GM21390 (cell line): ENCODE results near the gene FGGY.
"Not testable (repeated sequence)": the region's sequence is repeated elsewhere in the genome, so short reads cannot be mapped to it uniquely, and the experiment has no call there.

Experiments used
- ATAC-seq: cut with Tn5 transposase; IDR thresholded peaks from one replicate; pipeline ENCODE4 v1.9.1; 2021; ENCODE audit not compliant: unreplicated experiment

Gene FGGY

DNA sequence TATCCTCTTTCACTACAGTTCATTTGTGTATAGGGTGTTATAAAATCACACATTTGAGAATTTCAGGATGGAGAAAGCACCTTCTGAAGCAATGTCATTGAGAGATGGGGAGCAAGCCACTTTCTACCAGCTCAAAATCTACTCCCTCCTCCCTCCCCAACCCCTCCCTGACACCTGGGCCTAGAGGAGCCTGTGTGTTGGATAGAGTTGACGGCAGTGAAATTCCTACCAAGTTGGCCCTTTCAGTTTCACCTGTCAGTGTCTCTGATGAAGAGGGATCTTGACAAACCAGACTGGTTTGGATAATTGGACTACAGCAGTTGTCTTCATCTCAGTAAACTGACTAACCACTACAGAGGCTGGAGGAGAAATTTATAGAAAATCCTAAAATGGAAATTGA is 392.8 kb downstream of the FGGY start:
- ATAC-seq: no peak

DNA sequence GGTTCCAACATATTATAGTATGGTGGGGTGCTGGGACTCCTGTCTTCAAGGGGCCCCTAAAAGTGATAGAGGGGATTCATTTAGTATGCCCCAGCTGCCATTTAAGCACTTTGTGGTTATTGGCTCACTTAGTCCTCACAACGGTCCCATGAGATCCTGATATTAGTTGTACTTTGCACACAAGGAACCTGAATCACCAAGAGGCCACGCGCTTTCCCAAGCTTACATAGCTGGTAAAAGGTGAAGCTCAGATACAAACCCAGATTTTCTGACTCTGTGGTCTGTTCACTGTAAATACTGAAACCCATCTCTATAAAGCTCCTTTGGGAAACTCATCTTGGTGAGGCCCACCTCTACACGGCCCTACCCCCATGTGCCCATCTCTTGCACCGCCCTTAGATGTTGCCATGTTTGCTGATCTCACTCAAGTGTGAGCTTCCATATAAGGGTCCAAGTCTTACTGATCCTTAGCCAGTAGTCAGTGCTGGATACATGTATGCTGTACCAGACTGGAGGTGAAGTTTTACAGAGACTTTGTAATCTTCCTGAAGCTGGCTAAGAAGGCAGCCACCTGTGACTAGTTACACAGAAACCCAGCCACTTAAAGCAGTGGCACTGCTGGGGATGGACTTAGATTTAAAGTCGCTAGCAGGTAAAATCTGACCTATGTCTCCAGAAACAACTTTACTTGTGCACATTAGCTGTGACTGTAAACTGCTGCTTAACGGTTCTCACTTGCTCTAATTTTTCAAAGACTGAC is 393.5 kb downstream of the FGGY start:
- ATAC-seq: no peak

DNA sequence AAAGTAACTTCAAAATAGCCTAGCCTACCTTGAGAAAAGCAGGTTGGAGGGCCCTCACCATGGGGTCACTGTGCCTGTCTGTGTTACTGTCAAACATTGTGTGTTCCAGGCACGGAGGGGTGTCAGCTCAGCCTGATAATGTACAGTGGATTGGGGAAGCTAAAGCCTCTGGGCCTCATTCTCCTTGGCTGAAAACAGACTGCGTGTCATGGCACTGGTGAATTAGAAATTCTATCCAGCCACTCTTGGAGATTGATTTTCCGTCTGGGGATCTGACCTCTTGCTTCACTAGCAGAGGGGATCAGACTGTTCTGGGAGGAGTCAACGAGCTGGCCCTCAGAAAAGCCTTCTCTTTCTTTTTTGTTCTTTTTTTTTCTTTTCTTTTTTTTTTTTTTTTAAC is 394.4 kb downstream of the FGGY start:
- no peak for ATAC-seq

DNA sequence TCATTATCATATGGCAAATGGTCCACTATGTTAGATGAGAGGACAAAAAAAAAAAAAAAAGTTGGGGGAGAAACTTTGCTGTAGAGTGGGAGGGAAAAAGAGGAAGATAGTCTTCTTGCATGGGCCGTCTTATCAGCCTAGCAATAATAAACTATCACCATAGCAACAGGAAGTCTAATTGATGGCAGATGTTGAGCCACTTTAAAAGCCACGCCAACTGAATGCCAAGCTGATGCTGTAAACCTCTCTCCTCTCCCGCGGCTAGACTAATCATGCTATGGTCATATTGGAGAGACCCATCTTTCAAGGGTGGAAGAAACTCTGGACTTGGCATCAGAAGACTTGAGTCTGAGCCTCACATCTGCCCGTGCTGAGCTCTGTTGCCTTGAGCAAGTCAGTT is 395.7 kb downstream of the FGGY start:
- ATAC-seq: no peak

DNA sequence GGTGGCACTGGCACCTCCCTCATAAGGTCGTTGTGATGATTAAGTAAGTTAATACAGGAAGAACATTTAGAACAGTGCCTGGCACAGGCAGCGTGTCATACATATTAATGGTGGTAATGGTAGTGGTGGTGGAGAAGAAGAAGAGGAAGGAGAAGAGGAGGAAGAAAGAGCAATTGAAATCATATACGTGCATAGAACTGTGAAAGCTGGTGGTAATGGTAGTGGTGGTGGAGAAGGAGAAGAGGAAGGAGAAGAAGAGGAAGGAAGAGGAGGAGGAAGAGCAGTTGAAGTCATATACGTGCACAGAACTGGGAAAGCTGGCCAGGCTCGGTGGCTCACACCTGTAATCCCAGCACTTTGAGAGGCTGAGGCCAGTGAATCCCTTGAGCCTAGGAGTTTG is 396.5 kb downstream of the FGGY start:
- ATAC-seq: no peak

DNA sequence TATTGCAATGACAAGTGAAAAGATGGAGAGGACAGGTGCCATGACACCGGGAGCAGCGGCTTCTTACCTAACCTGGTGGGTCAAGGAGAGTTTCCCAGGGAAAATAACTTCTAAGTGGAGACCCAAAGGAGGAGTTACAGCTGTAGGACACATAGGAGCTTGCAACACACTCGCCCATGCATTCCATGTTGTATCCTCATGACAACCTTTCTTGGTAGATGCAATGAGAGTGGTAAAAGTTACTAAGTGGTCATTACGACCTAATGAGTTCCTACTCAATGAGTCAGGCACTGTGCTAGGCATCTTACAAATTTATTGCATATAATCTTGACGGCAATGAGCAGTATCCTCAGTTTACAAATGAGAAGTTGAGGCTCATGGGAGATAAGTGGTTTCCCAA is 398.4 kb downstream of the FGGY start:
- ATAC-seq: no peak

DNA sequence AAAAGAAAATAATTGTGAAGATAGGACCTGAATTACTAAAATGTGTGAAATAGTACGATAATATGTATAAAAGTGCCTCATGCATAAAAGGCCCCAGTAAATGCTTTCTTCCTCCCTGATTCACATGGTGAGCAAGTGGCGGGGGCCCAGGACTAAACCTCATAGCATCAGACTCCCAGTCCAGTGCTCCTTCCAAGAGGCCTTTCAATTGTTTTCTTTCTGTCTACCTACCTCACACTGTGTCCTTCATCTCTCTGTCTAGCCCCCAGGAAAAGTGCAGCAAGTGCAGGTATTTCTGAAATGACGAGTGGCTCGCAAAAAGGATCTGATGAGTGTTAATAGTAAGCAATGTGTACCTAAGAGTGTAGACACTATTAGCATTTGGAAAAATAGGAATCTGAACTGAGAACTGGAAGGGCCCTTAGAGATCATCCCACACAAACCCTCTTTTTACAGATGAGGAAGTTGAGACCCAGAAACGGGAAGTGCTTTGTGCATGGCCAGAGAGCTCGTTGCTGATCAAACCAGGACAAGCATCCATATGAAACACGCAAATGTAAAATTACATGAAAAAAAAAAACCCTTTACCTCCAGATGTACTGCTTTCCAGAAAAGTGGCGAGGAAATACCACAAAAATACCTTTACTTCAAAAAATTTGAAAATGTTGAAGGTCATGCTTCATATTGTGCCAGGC is 399.7 kb downstream of the FGGY start:
- ATAC-seq: peak; percentile 45

DNA sequence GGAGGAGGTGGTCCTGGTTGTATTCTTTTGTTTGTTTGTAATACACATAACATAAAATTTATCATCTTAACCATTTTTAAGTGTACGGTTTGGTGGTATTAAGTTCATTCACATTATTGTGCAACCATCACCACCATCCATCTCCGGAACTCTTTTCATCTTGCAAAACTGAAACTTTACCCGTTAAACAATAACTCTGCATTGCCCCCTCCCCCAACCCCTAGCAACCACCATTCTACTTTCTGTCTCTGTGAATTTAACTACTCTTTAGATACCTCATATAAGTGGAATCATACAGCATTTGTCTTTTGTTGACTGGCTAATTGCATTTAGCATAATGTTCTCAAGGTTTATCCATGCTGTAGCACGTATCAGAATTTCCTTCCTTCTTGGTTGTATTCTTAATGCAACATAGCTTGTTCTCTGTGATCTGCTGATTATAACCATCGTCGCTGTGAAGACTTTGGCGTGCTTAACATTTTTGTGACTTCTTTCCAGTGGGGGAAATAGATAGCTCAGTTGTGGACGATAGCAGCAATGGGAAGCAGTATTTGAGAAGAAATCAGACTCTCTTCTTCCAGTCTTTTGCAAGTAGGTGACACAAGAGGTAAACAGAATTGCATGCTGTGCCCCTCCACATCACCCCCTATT is 400.4 kb downstream of the FGGY start:
- ATAC-seq: peak; percentile 68

DNA sequence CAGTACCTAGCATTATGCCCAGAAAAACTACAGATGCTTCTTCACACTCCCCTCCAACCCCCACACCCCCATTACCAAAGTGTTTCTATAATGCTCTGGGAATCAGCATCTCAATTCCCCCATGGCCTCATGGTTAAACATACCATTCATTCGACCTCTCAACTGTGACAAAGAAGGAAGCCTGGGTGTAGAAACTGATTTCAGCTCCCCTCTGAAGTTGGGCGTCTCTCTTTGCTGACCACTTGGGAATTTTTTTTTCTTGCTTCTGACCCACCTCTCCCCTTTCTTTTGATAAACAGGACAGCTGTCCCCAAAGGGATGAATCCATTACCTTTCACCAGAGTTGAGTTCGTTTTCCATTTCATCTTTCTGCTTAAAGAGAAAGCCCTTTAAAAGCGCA is 401.5 kb downstream of the FGGY start:
- no peak for ATAC-seq

DNA sequence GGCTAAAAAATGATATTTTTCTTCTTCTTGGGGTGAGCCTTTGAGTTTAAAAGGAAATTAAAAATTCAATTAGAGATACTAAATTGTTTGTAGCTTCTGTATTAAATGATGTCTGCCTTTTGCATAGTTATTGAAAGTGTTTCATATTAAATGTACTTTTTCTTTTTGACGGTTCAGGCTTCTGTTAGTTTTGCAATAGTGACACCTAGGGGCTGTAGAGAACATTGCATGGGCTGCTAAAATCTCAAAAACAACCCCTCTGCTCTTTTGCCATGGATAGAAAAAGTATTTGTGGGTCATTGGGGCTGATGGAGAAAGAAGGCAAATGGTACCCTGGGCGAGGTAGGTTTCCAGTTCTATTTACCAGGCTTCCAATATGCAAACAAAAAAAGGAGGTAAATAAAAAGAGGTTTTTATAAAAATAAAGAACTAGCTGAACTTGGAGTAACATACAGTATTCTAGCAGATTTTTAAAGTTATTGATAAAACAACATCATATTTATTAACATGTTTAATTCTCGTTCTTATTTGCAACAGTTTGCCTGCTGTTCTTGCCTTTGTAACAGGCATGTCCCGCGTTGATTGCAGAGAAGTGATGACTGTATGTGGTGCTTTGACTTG is 402.4 kb downstream of the FGGY start:
- no peak for ATAC-seq

DNA sequence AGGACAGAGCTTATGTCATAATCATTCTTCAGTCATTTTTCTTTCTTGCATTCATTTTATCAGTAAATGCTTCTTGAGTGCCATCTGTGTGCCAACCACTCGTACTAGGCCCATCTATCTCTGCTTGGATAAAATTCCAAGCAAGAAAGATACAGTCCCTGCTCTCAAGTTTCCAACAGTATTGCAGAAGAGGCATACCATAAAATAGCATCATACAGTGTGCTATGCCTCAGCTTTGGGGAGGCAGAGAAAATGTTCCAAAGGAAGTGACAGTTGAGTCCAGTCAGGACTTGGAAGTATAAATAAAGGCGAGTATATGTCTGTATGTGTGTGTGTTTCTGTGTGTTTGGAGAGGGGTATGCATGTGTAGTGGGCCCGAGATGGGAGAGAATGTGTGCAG is 404.5 kb downstream of the FGGY start:
- ATAC-seq: no peak

DNA sequence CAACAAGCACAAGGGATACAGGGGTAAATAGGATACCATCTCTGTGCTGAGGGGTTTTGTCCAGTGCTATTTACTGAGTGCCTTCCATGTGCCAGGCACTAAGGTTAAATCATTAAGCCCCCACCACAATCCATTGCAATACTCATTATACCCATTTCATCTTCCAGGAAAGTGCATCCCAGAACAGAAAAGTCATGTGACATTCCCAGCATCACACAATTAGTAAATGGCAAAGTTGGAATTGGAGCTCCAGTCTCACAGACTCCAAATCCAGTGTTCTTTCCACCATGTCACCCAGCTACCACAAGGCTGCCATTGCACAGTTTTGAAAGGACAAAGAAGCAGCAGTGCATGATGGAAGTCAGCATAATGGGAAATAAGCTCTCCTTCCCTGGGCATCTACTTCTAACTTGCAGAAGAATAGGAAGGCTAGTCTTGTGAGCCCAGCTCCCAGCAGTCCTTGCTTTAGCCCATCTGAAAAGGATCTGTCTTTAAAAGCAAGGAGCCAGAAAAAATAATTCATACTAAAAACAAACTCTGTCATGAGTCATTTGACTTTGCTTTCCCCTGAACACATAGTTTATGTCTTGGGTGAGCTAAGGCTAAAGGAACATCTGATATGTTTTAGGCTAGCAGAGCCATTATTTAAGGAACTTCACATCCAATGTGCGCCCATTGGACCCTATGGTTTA is 406.5 kb downstream of the FGGY start:
- no peak for ATAC-seq

DNA sequence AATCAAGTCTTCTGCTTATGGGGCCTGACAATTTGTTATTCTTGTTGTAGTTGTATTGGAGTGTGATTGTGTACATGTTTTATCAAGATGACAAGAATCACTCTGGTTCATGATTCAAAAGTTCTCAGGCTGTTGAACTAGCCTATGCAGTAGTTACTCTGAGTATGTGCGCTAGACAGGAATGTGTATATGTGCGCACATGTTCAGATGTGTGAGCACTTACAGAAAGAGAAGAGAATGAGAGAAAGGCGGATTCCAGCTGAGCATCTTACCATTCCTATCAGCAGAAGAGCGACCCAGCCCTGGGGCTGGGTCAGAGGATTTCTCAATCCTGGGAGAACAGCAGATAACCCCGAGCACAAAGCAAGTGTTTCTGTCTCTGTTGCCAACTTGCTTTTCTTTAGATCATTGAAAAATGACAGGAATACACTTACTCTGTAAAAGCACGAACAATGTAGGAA is 407.1 kb downstream of the FGGY start:
- no peak for ATAC-seq

DNA sequence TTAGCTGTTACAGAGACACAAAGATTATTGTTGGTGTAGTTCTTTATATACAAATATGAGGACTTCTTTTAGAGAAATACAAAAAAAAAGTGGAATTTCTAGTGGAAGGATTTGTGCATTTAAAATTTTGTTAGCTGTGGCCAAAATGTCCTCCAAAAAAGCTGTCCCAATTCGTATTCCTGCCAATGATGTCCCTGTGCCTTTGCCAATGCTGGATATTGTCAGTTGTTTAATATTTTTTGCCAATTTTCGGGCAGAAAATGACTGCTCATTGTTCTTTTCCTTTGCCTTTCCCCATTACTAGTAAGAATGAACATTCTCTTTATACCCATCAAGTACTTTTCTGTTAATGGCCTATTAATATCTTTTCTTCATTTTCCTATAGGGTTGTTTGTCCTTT is 407.8 kb downstream of the FGGY start:
- ATAC-seq: no peak

DNA sequence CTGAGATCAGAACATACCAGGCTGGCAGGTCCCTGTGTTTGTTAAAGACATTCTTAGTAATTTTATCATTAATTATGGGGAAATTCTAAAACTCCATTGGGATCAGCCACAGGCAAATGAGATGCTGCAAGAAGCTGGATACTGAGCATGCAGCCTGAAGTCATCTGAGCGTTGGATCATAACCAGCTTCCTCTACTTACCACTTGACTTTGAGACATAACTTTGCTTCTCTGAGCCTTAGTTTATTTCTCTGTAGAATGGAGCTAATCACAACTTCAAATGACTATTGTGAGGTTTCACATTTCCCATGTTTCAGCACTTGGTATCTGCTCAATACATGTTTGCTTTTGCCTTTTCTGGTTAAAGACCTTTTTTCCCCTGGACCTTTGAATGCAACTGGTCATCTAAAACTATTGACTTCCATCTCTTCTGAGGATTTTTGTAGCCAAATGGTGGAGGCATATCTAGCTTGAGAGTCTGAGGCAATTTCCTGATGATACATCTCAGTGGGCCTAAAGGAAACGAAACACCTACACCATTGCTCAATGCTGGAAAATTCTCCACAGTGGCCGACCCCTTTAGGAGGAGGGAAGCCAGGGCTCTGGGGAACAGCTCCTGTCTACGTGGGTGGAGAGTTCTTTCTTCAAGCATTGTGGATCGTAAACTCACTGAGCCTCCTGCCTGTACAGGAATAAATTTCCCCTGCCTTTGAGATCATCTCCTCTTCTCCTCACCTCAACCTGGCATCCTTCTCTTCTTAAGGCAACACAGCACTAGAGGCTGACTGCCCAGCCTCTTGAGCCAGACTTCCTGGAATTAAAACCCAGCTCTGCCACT is 408.8 kb downstream of the FGGY start:
- ATAC-seq: no peak

DNA sequence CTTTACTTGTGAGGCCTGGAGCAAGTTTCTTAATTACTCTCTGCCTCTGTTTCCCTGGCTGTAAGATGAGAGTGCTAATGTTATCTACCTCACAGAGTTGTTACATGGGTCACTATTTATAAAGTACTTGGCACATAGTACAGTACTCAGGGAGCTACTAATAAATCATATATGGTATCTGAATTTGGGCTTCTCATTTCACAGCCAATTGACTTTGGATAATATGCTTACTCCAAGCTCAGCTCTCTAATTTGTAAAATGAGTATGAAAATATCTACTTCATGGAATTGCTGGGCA is 409.4 kb downstream of the FGGY start:
- no peak for ATAC-seq

DNA sequence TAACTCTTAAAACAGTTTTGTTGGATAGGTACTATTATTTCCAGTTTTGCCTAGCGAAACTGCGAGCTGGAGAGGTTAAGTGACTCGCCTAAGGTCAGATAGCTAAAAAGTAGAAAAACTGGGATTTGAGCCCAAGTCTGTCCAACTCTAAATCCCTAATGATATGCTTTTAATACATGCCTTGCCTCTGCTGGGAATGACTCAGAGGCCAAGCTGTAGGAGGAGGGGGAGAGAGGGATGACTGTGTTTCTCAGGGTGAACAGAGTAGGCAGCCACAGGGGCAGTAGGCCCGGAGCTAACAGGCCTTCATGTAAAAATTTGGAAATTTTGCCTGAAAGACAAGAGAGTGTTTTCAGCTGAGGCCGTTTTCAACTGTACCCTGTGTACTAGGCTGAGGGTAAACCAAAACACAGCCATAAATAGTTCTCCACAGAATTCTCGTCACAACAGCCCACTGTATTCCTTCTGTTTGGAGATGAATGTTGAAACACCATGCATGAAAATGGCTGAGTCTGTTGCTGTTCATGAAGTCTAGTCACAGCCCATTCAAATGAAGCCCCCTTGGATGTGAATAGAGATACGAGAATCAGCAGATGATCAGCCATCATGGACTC is 410.4 kb downstream of the FGGY start:
- no peak for ATAC-seq

DNA sequence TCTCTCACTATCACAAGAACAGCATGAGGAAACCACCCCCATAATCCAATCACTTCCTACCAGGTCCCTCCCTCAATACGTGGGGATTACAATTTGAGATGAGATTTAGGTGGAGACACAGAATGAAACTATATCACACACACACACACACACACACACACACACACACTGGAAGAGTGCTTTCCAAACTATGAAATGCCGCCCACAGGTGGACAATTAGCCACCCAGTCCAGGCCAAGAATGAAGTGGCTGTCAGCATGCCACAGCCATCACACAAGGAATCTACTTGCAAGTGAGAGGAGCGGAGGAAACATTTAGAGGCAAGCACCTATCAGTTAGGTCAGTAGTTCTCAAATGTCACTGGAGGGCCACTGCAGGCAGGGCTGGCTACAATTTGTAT is 412.4 kb downstream of the FGGY start:
- ATAC-seq: no peak

DNA sequence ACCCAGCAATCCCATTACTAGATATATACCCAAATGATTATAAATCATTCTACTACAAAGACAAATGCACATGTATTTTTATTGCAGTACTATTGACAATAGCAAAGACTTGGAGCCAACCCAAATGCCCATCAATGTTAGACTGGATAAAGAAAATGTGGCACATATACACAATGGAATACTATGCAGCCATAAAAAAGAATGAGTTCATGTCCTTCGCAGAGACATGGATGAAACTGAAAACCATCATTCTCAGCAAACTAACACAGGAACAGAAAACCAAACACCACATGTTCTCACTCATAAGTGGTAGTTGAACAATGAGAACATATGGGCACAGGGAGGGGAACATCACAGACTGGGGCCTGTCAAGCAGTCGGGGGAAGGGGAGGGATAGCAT is 414.0 kb downstream of the FGGY start:
- ATAC-seq: not testable (repeated sequence)

DNA sequence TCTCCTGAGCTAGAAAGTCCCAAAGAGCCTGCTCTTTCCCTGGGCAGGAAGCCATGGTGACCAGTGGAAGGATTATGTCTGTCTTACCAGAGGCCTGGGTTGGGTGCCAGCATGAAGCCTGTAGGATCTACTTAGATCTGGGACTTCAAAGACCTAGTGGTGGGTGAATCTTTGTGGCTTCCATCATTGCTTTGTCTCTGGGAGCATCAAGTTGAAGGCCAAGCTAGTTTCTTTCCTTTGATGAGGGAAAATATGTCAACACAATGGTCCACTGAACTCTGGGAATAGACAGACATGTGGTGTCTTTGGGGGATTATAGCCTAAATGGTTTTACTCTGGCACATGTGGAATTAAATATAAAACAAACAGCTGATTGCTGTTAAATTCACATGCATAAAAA is 417.3 kb downstream of the FGGY start:
- no peak for ATAC-seq
